GM21723 (cell line): ENCODE measurements around the gene SERPINA1.
"Not testable (repeated sequence)": the region's sequence is repeated elsewhere in the genome, so short reads cannot be mapped to it uniquely, and the experiment has no call there.

ENCODE experiments used
- ATAC-seq: cut with Tn5 transposase; IDR thresholded peaks from one replicate; pipeline ENCODE4 v1.9.1; 2021; ENCODE audit warnings: mild to moderate bottlenecking, moderate library complexity; ENCODE audit not compliant: unreplicated experiment

SERPINA1 gene

DNA sequence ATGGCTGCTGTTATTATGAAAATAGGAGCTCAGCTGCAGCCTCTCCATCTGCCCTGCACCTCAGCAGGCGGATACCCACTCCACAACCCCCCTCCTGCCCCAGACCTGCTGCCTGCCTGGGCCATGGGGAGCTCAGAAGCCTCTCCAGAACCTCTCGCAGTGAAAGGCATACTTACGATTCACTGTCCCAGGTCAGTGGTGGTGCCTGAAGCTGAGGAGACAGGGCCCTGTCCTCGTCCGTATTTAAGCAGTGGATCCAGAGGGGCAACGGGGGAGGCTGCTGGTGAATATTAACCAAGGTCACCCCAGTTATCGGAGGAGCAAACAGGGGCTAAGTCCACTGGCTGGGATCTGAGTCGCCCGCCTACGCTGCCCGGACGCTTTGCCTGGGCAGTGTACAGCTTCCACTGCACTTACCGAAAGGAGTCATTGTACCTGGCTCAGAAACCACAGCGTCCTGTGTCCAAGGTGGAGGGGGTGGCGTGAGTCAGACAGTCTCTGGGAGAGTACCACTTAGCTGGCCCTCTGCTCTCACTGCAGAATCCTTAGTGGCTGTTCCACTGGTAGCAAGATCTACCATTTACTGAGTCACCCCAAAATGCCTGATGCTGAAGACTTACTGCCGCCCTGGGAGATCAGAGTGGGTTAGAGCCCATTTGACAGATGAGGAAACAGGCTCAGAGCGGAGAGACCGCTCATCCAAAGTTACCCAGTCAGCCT lies at the start of gene SERPINA1:
SERPINA1 (minus strand) TSS at position 219 of the 720 bp plus-strand sequence. CDS start 5,365 bp downstream, outside the sequence.
- no peak for ATAC-seq

DNA sequence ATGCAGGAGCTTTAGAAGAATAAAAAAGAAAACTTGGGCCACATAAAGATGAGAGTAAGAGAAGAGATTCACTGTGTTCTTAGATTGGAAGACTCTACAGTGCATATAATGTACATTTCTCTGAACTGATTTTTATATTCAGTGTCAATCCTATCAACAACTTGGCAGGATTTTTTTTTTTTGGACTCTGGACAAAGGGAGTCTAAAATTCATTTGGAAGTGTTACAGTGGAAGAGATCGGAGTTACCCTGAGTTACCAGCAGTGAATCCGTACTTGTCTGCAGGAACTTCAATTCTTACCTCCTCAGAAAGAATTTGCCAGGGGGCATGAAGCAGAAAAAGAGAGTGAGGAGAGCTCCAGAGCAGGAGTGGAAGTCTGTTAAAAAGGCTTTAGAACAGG lies 40.2 kb upstream of the SERPINA1 start:
- ATAC-seq, result no peak

DNA sequence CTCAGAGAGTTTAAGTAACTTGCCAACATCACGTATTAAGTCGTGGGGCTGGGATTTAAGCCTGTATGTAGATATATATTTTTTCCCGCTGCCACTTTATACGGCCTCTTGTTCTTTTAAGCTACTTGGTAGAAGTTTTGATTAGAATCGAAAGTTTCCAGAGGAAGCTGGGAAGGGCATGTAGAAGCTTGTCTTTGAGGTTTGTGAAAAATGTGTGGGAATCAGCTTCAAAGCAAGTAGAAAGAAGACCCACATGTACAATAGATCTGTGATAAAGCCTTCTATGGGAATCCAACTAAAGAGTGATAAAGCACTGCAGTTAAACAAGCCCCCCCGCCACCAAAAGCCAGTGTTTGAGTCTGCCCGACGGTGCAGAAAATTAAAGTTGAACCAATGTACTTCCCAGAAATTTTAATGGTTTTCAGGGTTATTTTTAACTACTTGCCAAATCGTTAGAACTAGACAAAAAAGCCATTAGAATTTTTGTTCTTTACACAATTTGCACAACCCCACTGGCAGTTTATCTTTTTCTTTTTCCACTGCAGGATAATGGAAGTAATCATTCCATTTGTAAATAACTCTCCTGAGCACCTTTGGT lies 38.7 kb upstream of the SERPINA1 start:
- no peak for ATAC-seq

DNA sequence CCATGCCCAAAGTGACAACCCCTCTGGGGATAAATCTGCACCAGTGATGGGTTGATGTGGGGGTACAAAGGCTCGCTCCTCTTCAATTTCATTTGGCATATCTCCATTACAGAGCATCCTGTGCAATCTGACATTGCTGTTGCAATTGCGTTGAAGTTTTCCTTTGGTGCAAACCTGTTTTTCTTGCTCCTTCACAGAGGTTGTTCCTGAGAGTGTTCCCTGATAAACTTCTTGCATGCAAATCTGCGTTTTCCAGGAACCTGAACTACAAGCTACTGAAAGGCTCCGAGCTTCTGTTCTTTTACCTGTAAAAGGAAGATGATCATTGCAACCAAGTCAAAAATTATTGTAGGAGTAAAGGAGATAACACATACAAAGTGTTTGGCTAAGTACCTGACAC lies 38.1 kb upstream of the SERPINA1 start:
- no peak for ATAC-seq

DNA sequence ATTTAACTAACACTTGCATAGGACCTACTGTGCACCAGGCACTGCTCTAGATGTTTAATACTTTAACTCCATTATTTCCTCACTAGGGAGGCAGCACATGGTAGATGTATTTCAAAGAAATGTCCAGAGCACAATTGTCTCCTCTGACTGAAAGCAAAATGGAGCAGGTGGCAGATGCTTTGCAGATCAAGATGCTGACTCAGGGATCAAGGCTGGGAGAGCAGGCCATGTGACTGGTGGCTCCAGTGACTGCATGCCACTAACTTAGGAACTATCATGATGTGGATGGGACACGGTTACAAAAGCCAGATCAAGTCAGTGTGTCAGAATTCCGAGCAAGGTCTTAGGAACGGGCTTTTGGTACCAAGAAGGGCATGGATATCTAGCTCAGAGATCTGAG lies 36.0 kb upstream of the SERPINA1 start:
- ATAC-seq, result no peak

DNA sequence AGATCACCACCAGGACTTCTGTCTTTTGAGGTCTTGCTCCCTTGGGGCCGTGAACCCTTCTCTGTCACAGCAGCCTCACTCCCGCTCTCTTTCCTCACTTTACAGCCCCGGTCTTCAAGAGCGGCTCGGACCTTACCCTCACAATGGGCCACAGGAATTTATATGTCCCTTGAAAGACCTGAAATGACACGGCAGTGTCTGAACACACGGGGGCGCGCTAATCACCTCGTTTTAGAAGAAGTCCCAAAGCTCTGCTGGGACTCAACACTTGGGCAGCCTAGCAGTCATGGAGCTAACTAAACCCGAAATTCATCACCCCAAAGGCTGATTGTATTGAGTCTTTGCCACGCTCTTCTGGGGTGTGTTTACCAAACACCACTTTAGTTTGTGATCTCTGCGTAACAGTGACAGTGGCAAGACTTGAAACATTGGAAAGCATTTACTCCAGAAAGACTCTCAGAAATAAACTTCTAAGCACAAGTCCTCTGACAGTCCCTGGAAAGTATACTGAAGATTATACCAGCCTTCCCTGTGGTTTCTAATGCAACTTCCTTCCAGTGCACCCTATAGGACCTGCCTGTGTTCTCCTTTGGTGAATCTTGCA lies 35.2 kb upstream of the SERPINA1 start:
- ATAC-seq, result peak; percentile 70

DNA sequence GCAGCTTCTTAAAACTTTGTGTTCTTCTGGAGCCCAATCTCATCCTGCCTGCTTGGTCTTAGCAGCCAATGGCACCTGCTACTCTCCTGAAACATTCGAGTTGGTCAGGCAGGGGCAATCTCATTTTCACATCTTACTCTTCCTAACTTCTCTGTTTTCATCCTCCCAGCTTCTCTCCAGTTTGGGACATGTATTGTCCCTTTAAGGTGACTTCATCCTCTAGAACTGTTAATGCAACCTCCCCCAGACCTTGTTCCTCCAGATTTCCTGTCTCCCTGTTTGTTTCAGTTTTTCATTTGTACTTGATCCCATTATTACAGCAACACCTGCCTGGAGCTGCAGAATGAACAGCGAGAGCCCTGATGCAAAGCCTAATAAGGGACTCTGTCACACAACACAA lies 32.9 kb upstream of the SERPINA1 start:
- no peak for ATAC-seq

DNA sequence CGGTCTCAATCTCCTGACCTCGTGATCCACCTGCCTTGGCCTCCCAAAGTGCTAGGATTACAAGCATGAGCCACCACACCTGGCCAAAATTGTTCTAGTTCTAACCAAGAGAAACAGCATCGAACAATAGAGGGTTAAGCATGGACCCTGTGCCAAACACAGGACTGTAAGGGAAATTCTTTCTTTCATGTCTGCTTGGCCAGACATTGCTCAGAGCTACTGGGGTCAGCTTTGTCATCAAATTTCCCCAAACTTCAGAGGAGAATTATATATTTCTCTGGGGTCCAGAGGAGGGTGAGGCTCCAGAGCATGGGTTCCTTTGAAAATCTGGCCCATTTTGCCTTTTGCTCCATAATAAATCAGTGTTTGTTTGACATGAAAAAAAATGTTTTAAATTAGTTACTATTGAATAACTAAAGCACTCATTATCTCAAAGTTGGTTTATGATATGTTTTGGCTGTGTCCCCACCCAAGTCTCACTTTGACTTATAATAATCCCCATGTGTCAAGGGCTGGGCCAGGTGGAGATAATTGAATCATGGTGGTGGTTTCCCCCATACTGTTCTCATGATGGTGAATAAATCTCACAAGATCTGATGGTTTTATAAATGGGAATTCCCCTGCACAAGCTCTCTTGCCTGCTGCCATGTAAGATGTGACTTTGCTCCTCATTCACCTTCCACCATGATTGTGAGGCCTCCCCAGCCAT lies 29.2 kb upstream of the SERPINA1 start:
- not testable (repeated sequence) for ATAC-seq

DNA sequence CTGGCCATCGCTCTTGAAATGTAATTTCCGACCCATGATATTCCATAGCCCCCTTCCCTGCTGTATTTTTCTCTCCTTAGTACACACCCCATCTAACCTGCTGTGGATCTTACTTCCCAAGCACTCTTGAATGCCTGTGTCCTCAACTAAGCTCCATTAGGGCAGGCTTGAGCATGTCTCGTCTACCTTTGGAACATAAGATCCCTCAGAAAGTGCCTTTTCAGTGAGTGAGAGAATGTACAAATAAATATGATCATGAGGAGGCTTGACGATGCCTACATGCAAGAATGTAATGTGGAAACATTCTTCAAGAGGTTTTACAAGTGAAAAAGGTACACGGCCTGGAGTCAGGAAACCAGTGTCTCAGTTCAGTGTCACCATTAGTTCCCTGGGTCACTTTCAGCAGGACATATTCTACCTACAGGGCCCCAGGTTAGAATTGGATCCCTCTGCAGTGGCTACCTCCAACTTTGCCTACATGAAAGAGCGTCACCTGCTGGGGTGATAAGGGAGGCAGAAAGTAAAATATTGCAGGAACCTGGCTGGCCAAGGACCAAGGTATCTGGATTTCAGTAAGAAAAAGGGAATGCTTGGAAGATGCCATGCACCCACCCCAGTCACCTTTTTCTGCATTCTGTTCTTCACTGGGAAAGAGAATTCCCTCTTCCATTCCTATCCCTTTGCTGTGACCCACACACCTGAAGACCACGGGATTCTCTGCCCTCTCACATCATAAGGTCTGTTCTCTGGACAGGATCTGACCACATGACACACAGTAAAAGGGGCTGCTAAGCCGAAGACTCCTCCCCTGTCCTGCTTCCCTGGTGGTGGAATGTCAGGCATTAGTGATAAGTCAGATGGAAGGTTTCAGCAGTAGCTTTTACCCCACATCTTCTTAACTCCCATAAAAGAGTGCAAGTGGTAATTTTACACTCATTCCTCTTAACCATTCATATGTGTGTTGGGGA lies 24.6 kb upstream of the SERPINA1 start:
- no peak for ATAC-seq

DNA sequence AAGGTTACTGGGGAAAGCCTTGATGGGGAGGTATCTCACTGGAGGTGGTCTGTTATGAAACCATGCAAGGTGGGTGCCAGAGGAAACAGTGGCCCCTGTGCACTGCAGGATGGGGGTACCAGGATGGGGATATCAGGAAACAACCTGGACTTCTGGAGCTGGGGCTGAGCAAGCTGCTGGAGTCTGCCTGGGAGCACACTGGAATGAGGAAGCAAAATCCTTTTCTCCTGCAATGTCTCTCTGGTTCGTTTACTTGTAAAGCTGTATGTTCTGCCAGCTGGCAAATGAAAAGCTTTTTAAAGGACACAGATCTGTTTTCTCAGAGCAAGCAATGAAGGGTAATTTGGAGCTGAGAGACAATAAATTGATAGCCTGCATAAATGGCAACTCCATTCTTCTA lies 23.2 kb upstream of the SERPINA1 start:
- no peak for ATAC-seq

DNA sequence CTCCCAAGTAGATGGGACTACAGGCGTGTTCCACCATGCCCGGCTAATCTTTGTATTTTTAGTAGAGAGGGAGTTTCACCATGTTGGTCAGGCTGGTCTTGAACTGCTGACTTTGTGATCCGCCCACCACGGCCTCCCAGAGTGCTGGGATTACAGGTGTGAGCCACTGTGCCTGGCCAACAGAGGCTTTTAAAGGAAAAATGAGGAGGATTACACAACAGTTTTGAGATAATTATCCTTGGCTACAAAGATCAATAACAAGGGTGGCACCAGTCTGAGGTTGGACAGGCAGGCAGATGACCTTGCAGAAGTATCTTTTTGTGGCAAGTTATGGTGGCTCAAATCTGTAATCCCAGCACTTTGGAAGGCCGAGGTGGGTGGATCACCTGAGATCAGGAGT lies 21.0 kb upstream of the SERPINA1 start:
- not testable (repeated sequence) for ATAC-seq

DNA sequence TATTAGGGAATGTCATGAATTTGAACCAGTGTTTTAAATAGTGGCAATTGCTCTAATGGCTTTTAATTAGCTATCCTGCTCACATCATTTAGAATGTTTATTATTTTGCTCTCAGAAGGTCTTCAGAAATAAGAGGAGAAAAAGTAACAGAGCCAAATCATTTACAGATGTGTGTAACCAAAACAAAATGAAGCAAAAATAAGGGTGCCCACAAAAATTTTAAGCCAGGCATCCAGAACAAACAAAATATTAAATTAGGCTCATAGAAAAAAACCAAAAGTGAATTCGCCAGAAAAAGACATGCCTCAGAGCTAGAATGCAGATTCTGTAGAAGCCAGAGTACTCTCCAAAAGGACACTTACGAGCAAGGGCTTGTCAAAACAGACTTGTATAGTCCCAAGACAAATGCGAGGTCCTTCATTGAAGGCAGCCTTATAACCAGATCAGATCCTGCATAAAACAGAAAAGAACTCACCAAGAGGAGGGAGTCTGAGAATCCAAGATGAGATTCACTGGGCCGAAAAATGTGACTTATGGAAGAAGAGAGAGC lies 20.2 kb upstream of the SERPINA1 start:
- no peak for ATAC-seq

DNA sequence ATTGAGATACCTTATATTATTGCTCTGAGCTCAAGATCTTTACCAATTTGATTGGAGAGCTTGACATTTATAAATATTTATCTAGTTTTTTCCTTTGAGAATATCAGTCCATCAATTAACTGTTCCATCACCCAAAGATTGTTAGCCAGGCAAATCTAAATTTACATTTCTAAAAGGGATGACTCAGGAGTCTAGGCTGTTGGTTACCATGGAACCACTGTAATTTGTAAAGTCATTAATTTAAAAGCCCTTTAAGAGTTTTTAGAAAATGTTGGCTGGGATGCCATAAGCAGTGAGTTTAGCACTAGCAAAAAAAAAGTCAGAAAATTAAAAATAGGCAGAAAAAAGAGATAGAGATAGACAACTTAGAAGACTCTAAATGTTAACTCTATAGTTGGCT lies 19.5 kb upstream of the SERPINA1 start:
- ATAC-seq, result no peak

DNA sequence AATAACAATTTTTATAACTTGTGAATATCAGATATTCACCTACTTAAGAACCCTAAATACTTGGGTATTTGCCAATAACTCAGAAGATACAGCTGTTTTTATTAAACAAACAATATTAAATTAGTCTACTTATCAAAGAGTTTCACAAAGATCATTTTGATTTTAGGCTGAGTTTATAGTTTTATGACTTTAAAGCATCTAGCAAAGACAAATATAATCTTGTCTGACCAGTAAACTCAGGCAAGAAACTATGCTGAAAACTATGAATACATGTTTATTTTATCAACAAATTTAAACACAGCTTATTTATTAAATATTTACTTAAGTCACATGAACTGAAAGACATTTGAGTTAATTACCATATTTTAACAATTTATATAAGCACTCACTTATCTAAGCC lies 18.5 kb upstream of the SERPINA1 start:
- ATAC-seq, result no peak

DNA sequence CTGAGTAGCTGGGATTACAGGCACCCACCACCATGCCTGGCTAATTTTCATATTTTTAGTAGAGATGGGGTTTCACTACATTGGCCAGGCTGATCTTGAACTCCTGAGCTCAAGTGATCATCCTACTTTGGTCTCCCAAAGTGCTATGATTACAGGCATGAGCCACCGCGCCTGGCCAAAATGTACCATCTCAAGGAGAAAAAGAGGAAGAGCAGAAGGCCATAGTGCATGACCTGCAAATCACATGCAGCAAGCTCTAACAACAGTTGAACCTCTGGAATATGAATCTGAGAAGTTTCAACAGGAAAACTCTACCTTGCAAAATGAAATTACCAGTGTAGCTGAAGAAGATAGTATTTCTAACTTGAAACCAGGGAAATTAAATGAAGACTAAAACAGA lies 17.1 kb upstream of the SERPINA1 start:
- no peak for ATAC-seq

DNA sequence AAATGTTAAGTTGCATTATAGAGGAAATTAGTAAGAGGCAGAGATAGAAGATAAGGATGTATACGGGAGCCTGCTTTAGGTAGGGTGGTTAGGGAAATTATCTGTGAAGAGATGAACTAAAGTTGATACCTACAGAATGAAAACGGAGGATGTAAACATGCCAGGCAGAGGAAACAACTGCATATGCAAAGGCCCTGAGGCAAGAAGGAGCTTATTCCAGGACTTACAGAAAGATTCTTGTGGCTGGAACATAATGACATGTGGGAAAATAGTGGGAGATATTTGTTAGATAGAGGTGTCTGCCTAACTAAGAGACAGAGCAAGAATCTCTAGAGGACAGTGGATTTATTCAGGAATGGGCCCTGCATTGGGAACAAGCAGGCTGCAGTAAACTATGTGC lies 16.2 kb upstream of the SERPINA1 start:
- ATAC-seq, result no peak

DNA sequence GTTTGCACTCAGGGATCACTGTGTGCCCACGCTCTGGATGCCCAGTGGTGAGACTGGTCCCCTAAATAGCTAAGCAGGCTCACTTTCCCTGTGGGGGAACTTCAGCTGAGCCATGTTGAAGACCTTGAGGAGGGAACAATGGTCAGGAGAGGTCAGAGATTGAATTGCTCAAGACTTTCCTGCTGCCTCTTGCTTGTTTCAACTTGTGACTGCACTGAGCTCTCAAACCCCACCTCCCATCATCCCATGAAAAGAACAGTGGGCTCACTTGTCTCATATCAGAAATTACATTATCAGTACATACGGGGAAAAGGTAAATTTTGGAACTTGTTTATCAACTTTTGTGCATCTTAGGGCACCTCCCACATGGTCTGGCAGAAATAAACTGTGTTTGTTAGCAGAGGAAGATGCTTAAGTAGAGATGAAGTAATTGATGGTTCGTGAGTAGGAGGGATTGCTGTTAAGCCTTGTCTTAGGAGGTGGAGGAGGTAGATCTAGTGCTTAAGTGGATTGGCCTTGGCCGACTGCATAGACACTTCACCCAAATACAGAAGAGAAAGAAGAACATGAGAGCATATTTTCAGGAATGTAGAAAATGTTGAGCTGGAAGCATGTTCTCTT lies 15.0 kb upstream of the SERPINA1 start:
- no peak for ATAC-seq

DNA sequence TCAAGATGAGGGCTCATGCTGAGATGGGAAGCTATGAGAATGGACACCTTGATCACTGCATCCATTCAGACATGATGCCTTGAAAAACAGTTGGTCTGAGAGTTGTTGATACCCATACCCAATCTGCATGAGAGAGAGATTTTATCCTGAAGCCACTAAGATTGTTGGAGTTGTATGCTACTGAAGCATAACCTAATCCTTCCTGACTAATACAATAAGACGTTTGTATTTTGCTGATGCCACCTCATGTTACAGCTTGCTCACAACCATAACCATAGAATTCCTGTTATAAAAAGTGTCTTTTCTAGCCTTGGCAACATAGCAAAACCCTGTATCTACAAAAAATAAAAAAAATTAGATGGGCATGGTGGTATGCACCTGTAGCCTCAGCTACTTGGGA lies 12.7 kb upstream of the SERPINA1 start:
- ATAC-seq, result no peak

DNA sequence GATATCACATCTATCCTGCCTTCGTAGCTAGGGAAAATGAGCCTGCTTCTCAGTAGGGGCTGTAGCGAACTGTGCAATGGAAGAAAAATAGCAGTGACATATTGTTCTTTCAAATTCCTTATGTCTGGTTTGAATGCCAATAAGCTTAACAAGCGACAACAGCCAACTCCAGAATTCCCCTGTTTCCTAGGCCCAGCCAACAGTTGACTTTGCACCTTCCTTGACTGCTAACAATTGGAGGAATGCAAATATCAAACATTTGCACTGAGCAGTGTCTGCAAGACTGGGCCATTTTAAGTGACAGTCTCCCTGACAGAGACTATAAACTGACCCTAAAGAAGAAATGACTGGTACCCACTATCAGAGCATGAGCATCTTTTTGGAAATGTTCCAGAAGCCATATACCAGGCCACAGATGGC lies 12.0 kb upstream of the SERPINA1 start:
- no peak for ATAC-seq

DNA sequence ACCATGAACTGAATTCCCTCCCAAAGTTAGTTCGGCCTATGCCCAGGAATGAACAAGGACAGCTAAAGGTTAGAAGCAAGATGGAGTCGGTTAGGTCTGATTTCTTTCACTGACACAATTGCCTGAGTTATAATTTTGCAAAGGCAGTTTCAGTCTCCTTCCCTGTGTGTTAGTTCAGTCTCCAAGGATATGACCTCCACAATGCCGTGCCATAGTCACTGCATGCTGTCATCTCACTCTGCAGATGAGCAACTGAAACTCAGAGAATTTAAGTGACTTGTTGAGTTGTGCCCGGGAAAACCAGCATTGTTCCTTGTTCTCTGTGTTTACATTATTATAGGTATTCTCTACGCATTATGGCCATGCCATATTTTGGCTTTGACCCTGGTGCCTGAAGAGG lies 10.1 kb upstream of the SERPINA1 start:
- no peak for ATAC-seq
